ENCODE measurements around the gene SCAI.
A peak's percentile ranks its signal among the peaks of the same experiment; 100 is the strongest.

Gene SCAI

DNA sequence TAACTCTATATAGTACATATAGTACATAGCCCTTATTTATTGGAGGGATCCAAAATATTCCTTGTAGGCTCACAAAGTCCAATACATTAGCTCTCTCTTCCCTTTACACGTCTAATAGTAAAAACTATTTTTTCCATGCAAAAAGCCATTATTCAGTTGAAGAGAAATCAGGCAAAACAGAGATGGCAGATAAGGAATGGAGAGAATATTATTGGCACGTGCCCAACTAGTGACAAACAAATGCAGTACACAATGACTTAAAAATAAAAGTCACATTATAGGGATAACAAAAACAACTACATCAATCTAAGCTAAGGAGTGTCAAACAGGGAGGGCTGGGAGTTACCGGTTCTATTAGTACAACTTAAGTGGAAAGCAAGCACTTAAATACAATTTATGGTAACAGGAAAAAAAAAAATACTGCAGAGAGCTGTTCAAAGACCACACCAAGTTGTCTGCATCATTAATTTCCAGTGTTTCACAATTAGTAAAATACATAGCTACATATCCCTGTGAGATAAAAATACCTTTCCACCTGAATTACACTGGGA is 4.1 kb upstream of the SCAI start:
- H3K4me3 ChIP-seq (ENCODE audit: low read depth, low read length) = no peak overlapping the region
- no peak for DNase-seq (ENCODE audit: low read depth)
- TF ChIP-seq, protein P1, sequence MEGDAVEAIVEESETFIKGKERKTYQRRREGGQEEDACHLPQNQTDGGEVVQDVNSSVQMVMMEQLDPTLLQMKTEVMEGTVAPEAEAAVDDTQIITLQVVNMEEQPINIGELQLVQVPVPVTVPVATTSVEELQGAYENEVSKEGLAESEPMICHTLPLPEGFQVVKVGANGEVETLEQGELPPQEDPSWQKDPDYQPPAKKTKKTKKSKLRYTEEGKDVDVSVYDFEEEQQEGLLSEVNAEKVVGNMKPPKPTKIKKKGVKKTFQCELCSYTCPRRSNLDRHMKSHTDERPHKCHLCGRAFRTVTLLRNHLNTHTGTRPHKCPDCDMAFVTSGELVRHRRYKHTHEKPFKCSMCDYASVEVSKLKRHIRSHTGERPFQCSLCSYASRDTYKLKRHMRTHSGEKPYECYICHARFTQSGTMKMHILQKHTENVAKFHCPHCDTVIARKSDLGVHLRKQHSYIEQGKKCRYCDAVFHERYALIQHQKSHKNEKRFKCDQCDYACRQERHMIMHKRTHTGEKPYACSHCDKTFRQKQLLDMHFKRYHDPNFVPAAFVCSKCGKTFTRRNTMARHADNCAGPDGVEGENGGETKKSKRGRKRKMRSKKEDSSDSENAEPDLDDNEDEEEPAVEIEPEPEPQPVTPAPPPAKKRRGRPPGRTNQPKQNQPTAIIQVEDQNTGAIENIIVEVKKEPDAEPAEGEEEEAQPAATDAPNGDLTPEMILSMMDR (IDR thresholded peaks at IDR 0.05; ENCODE audit: insufficient read depth, low read depth, low read length, missing control alignments) = no peak

DNA sequence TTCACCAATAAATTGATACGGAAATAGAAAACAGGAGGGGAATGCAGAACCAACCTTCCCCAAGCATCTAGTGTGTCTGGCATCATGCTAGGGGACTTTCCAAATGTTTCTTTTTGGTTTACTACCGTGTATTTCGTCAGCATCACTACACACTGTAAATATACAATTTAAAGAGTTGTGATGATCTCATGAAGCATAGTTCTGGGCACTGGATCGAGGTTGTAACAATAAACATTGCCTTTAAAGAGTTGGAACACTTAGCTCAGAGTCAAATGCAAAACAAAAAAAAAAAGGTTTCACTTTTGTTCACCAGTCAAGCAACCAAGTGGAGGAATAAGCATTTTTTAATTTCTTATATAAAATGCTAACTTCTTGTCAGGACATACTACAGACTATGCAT is 2.9 kb upstream of the SCAI start:
- TF ChIP-seq, protein P1 (IDR thresholded peaks at IDR 0.05; ENCODE audit: insufficient read depth, low read depth, low read length, missing control alignments) = no peak
- H3K4me3 ChIP-seq (ENCODE audit: low read depth, low read length) = no peak overlapping the region
- peak; percentile 32 for DNase-seq (ENCODE audit: low read depth)

DNA sequence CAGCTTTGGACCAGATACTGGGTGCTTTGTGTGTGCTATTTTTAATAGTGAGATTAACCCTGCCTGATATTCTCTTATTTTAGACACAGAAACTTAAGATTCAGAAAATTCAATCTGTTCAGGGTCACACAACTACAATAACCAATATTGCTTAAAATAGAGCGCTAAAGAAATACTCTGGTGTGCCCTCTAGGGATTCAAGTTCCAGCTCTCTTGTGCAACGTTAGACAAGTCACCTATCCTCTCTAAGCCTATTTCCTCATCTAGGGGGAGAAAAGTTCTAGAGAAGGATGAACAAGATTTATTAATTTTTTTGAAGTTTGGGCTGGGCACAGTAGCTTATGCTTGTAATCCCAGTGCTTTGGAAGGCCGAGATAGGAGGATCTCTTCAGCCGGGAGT is 2.1 kb upstream of the SCAI start:
- H3K4me3 ChIP-seq (ENCODE audit: low read depth, low read length) = no peak overlapping the region
- TF ChIP-seq, protein P1 (IDR thresholded peaks at IDR 0.05; ENCODE audit: insufficient read depth, low read depth, low read length, missing control alignments) = no peak
- no peak for DNase-seq (ENCODE audit: low read depth)

DNA sequence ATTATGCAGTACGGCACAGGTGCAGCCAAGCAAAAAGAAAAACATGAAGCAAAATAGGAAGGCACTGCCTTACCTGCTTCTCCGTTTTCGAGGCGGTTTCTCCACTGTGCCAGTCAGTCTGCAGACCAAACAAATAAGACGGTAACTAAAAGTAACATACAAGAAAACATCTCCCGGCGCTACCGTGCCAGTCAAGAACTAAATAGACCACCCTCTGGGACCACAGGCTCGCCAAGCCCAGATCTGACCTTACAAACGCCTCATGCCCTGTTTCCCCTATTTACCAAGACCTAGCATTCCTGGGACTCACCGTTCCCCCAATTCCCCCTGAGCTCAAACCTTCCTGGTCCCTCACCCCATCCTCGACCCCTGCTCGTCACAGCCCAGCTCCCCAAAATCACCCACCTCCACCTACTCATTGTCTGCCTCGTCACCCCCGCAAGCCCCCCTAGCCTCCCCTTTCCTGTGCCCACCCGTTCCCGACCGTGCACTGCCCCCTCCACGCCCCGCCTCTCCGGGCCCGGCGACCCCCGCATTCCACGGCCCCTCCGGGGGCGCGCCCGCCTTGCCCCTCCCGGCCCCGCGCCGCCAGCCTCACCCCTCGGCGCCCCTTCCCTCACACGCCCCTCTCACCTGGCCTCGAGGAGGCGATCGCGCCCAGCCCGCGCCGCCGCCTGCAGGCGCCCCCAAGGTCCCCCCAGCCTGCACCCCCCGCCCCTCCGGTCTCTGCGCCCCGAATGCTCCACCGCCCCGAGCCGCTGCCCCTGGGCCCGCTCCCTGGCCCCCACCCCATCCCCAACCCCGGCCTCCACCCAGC is 560 bp downstream of the SCAI start:
- peak overlapping the region; percentile 87 for H3K4me3 ChIP-seq (ENCODE audit: low read depth, low read length)
- peak; percentile 29 for DNase-seq (ENCODE audit: low read depth)
- TF ChIP-seq, protein P1 (IDR thresholded peaks at IDR 0.05; ENCODE audit: insufficient read depth, low read depth, low read length, missing control alignments) = peak; percentile 8

DNA sequence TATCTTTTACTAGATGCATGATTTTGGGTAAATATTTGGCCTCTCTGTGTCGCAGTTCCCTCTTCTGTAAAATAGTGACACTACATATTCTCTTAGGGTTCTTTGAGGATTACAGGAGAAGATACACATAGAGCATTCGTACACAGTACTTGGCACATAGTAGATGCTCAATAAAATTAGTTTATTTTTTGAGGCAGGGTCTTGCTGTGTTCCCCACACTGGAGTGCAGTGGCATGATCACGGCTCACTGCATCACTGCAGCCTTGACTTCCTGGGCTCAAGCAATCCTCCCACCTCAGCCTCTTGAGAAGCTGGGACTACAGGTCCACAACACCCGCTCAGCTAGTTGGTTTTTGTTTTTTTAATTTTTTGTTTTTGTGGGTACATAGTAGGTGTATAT is 1.6 kb downstream of the SCAI start:
- no peak overlapping the region for H3K4me3 ChIP-seq (ENCODE audit: low read depth, low read length)
- TF ChIP-seq, protein P1 (IDR thresholded peaks at IDR 0.05; ENCODE audit: insufficient read depth, low read depth, low read length, missing control alignments) = no peak
- DNase-seq (ENCODE audit: low read depth) = no peak

DNA sequence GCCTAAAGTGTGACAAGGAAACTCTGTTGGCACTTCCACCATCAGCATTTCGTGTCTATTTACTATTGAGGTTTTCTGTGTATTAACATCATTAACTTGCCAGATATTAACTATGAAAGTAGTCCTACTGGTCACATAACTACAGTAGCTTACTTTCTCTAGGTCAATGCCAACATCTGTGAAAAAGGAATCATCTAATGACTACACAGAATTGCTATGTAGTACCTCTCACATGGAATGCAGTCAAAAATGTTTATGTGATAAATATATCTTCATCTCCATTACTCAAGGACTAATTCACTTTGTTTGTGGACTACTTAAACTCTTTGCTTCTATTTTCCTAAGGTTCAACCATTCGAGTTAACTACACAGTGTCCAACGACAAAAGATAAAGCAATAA is 2.1 kb downstream of the SCAI start:
- TF ChIP-seq, protein P1 (IDR thresholded peaks at IDR 0.05; ENCODE audit: insufficient read depth, low read depth, low read length, missing control alignments) = no peak
- no peak overlapping the region for H3K4me3 ChIP-seq (ENCODE audit: low read depth, low read length)
- no peak for DNase-seq (ENCODE audit: low read depth)

All from GM12865 (cell line).